Measurements from ENCODE around the gene OLFML1.

OLFML1 gene

DNA sequence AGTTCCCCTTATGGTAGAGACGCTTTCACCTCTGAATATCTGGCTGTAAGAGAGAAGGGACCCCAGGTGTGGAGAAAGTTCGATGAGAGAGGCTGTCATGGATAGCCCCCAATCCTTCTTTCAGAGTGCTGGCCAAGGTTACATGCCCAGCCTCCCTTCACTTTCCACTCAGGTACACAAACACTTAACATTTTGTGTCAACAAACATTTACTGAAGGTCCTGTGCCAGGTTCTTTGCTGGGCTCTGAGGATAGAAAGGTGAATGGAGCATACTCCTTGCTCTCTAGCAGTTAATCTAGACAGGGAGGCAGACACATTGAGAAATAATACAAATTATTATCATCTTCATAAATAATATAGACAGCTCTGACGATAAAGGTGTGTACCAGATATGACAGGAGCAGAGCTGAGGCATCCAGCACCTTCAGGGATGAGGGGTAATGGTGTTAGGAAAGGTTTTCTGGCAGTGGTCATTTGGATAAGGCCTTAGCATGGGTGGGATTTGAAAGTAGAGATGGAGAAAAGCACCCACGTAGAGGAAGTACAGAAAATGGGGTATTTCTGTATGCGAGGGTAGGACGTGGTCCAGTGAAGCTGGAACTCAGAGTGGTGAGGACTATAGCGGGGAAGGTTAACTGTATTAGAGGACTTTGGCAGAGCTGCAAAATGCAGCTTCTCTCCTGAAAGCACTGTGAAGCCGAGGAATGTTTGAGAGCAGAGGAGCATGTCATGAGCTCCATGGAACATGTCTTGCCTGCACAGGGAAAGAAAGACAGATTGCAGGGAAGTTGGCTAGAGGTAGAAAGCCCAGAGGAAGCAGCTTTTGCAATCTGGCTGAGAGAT lies 48.1 kb downstream of the OLFML1 start:
- no peak for DNase-seq

- DNase-seq: no peak
These were observed 48.7 kb downstream of the OLFML1 start for GRCh38 chr11:7534042-7534378.

DNA sequence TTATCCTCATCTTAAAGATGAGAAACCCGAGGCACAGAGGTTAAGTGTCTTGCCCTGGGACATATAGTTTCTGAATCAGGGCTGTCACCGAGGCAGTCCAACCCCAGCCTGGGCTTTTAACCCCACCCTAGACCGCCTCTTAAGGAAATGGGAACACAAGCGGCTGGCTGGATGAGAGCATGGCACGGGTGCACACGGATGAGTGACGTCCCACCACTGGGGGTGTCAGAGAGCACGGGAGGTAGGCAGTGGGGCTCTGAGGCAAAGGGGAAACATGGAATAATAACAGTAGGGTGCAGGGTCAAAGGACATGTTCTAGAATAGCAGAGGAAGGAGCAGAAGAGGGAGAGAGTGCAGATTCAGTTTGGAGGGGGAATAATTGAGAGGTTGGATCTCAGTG lies 50.8 kb downstream of the OLFML1 start:
- DNase-seq: no peak

GRCh38 chr11:7537265-7537664 lies 52.0 kb downstream of the OLFML1 start:
- DNase-seq: no peak

DNA sequence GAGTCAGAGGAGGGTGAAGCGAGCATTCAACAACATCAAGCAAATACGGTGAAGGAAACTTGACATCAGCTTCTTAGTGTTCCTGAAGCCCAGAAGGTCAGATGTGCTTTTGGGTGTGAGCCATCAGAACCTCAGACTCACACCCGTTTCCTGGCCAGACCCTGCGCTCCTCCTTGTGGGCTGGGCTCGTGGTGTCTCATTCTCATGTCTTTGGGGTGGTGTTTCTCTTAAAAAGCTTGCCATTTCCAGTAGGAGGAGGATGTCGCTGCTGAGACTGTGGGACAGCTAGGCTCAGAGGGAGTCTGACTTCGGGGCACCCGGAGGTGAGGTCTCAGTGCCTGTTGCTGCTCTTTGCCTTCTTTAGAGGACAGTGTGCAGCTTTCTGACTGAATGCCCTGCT lies 52.7 kb downstream of the OLFML1 start:
- no peak for DNase-seq

- DNase-seq: no peak
These were observed 53.5 kb downstream of the OLFML1 start for GRCh38 chr11:7538466-7539454.

- DNase-seq: no peak
These were observed 55.7 kb downstream of the OLFML1 start for GRCh38 chr11:7540830-7541555.

DNA sequence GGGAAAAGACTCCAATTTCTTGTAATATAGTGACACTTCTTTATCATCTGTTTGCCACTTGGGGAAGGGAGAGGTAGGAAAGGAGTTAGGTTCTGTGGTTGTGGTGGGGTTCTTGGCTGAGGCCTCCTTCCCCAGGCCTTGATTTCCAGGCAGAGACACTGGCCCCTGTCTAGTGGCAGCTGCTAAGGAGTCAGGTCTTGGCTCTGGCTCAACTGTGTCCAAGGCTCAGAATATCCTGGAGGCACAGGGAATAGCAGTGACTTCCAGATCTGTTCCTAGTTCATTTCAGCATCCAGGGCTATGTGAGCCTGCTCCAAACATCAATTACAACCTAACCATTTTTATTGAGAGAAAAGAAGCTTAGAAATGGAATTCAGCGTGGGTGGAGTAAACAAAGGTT lies 58.0 kb downstream of the OLFML1 start:
- DNase-seq: no peak

- DNase-seq: no peak
These were observed 58.7 kb downstream of the OLFML1 start for GRCh38 chr11:7544021-7544420.

DNA sequence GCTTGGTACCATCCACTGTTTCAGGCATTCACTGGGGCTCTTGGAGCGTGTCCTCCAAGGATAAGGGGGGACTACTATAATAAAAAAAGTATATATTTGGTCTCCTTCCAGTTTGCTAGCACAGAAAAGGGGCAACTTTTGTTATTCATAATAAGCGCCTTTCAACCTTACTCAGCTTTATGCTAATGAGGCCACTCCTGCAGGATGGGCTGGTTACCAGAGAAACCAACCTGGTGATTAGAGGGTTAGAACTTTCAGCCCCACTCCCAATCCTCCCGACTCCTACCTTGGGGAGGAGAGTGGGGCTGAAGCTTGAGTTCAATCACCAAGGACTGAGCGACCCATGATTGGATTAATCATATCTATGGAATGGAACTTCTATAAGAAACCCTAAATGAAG lies 60.3 kb downstream of the OLFML1 start:
- DNase-seq: no peak

DNA sequence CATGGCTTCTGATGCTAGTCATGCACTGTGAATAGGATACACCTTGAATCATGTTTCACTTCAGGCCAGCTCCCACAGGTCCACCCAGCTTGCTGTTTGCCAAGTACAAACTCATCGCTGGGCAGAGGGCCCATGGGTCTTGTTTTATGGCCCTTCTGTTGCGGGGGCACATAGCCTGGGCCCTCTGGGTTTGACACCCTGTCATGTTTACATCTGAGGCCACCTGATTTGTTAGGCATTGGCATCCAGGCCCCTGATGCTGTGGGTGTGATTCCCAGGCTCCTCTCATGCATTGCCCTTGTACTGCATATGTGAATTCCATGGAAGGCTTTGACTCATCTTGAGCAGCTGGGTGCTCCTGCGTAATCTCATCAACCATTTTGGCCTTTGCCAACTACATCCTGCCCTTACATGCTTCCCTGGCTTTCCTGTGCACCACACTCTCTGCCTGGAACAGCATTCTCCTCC lies 61.1 kb downstream of the OLFML1 start:
- no peak for DNase-seq

GRCh38 chr11:7547687-7548086 lies 62.4 kb downstream of the OLFML1 start:
- no peak for DNase-seq

GRCh38 chr11:7548659-7549274 lies 63.5 kb downstream of the OLFML1 start:
- DNase-seq: no peak

GRCh38 chr11:7549681-7550080 lies 64.4 kb downstream of the OLFML1 start:
- DNase-seq: no peak

GRCh38 chr11:7551571-7551970 lies 66.3 kb downstream of the OLFML1 start:
- no peak for DNase-seq

DNA sequence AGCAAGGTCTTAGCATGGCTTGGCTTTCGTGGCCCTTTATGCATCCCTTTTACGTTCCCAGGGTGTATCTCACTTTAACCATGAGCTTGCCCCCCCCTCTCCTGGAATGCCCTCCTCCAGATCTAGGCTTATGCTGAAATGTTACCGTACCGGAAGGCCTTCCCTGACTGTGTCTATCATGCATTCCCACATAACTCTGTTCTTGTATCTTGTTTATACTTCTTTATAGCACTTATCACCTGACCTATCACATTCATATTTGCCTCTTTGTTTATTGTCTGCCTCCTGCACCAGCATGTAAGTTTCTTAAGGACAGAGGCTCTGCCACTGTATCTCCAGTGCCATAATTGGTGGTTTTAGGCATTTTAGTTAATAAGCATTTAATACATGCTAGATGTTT lies 67.4 kb downstream of the OLFML1 start:
- no peak for DNase-seq

DNA sequence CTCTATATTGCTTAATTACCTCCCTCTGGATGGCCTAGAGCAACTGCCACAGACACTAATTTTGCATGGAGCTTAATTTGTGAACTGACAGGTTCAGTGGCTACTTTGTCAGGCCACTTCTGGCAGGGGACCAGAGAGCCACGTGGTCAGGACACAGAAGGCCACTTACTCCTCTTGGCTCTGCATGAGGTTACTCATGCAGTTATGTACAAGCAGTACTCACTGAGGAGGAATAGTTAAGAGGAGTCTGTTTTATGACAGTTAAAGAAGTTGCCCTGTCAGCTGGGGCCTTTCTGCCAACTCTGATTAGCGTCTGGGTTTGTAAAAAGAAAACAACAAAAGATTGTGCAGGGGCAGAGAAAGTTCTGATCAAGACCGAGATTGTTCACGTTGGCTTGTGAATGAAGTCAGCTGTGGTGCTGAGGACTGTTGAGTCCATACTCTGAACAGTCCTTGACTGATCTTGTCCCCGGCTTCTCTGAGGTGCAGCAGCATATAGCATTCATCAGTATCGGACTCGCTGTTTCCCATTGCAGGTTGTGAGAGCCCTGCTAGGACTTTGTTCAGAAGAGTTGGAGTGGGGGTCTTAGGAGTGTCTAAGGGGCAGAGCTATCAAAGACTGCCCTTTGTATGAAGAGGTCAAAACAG lies 69.9 kb downstream of the OLFML1 start:
- DNase-seq: no peak

DNA sequence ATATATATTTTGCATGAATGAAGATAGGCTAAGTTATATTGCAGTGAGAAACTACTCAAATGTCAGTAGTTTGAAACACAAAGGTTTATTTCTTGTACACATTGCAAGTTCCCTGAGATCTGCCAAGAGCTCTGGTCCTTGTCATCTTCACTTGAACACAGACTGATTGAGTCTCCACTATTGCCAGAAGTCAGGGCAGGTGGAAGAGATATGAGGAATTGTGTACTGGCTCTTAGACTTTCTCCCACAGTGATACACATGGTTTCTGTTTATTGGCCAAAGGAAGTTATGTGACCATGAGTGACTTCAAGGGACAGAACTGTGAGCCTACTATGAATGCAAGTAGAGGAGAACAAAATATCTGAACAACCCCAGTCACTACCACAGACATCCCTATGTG lies 72.7 kb downstream of the OLFML1 start:
- DNase-seq: no peak

DNA sequence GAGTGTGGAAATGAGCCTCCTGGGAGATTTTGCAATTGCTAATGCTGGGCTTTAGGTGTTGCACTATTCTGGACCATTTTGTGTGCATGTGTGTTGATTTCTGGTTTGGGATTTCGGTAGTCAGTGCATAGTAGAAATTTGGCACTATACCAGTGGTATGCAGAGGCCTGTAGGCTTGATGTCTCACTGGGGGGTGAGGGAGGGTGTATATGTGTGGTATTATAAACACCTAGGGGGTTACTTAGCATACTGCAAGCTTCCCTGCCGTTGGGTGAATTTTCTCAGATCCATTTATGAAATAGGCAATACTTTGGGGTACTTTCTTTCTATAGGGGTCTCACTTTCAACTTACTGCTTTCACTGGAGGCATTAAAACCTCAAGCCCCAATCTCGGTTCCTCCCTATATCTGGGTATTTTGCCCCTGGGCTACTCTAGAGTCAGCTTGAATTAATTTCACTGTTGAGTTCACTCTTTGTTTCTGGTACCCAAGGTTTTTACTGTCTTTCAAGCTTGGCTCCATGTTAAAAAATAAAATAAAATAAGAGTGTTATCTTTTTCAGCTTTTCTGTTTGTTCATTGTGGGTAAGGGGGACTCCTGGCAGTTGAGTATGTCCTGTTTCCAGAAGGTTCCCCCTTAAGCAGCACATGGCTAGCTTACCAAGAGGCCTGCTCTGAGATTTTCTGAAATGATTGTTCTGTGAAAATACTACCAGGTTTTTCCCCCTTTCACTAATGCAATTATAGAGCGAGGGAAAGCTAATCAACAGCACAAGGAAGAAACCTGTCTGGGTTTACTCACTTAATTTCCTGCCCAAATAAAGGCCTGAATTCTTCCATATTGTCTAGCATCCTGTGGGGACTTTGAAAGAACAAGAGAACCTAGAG lies 74.3 kb downstream of the OLFML1 start:
- DNase-seq: no peak

All from KG1 (cell line).